ENCODE measurements around the gene CCDC85A. TPM values are rescaled to one million over a fixed set of nuclear protein-coding genes. Genes with fewer than 3 reads are reported as not detected.

CCDC85A gene
- total and polyA plus RNA-seq, 2 of the 8 experiments (the other 6 are each of a cell fraction or from before 2014, with no cell fraction given) = 0.20 TPM; not detected in 1

- Histone ChIP-seq H3K9ac (replicated peaks in 1 of 4; ENCODE audit: extremely low read depth in 1 of 4, low read depth in 3 of 4, low read length in 3 of 4) (no peak overlapping the region), H3K27me3 (replicated peaks in 1 of 4; ENCODE audit: control insufficient read depth in 3 of 4, extremely low read depth in 1 of 4, insufficient read depth in 3 of 4, low read length in 3 of 4) (no peaks in the 10 kb centered on the region), H3K27ac (ENCODE audit: low read depth, low read length) (no peak overlapping the region), H2BK15ac (ENCODE audit: low read length) (no peak overlapping the region), H4K8ac (ENCODE audit: extremely low read depth, insufficient read depth, low read length) (no peak overlapping the region), H2BK12ac (ENCODE audit: low read depth, low read length) (no peak overlapping the region), H3K18ac (ENCODE audit: extremely low read depth, low read length) (no peak overlapping the region), H2AFZ (ENCODE audit: low read length) (no peak overlapping the region), H2BK5ac (ENCODE audit: low read depth, low read length) (no peak overlapping the region), H4K20me1 (replicated peaks in 1 of 2; ENCODE audit: control insufficient read depth in 1 of 2, insufficient read depth in 2 of 2, low read length in 2 of 2) (no peaks in the 10 kb centered on the region), H3K36me3 (ENCODE audit: control insufficient read depth in 2 of 4, insufficient read depth in 4 of 4, low read length in 3 of 4) (no peaks in the 10 kb centered on the region), H2AK5ac (ENCODE audit: low read depth, low read length) (no peak overlapping the region), H3K4me3 (ENCODE audit: extremely low read depth in 1 of 4, insufficient read depth in 2 of 4, low read depth in 3 of 4, low read length in 4 of 4) (no peak overlapping the region), H4K91ac (replicated peaks; ENCODE audit: insufficient read length, low read length) (no peak overlapping the region), H3K23ac (ENCODE audit: insufficient read length) (no peak overlapping the region), H3K79me2 (ENCODE audit: control insufficient read depth in 1 of 2, insufficient read depth in 2 of 2, low read length in 2 of 2) (no peaks in the 10 kb centered on the region), H3K23me2 (ENCODE audit: low read depth, low read length) (no peaks in the 10 kb centered on the region), H3K56ac (replicated peaks; ENCODE audit: insufficient read length, low read depth, low read length) (no peak overlapping the region), H2BK20ac (ENCODE audit: low read length) (no peak overlapping the region), H4K5ac (ENCODE audit: insufficient read length, low read depth, low read length) (no peak overlapping the region), H3K4me1 (replicated peaks in 1 of 4; ENCODE audit: control insufficient read depth in 3 of 4, insufficient read depth in 4 of 4, low read length in 3 of 4) (no peaks in the 10 kb centered on the region), H3K4ac (replicated peaks; ENCODE audit: insufficient read length, low read depth, low read length) (no peak overlapping the region), H3K4me2 (ENCODE audit: insufficient read depth in 1 of 2, low read depth in 2 of 2, low read length in 2 of 2) (no peak overlapping the region), H2BK120ac (replicated peaks; ENCODE audit: low read depth, low read length) (no peak overlapping the region), H3K9me3 (ENCODE audit: insufficient read depth in 2 of 2, low read depth in 1 of 2, low read length in 1 of 2) (no peaks in the 10 kb centered on the region), H3K79me1 (ENCODE audit: low read depth, low read length) (no peaks in the 10 kb centered on the region), H3K14ac (ENCODE audit: insufficient read length) (no peak overlapping the region)
- FAIRE-seq (no peak), DNase-seq (ENCODE audit: low read depth in 1 of 2, low spot score in 2 of 2) (no peak)
- TF ChIP-seq BCL11A (IDR thresholded peaks at IDR 0.05; ENCODE audit: low read depth in 2 of 2, low read length in 2 of 2) = no peak
- ChIA-PET CTCF (ENCODE audit: partially characterized antibody) (interaction anchor here (1.3 kb wide), 1 partner anchor 226 kb away, joined by 4 read pairs; the partner anchor contains the start of gene CCDC85A), POLR2A (ENCODE audit: partially characterized antibody) (no interaction called here)
- whole genome bisulfite sequencing, 2 experiments (ENCODE audit: extremely low coverage in 1 of 2, insufficient coverage in 1 of 2, insufficient read length in 1 of 2, insufficient replicate concordance in 2 of 2, low coverage in 1 of 2, low lambda C conversion rate in 2 of 2, missing lambda C conversion rate in 1 of 2) = 96% methylated on average over 1 of the region's 1 CpG; no CpG with 5 or more reads in 1 of the 2 experiments
Measured at GRCh38 chr2:56410140-56410539, 226.3 kb downstream of the CCDC85A start.

All from H1 (cell line).